ENCODE results near the gene SPARCL1.

The SPARCL1 gene

GRCh38 chr4:87541521-87541920, 12.3 kb upstream of the SPARCL1 start:
- in situ Hi-C loops (cut with MboI; ENCODE audit: low sequenced_read_pairs): no loop called here

GRCh38 chr4:87540146-87541058, 11.2 kb upstream of the SPARCL1 start:
- in situ Hi-C loops (cut with MboI; ENCODE audit: low sequenced_read_pairs): no loop called here

GRCh38 chr4:87532907-87533306, 3.7 kb upstream of the SPARCL1 start:
- in situ Hi-C loops (cut with MboI; ENCODE audit: low sequenced_read_pairs): no loop called here

GRCh38 chr4:87532109-87532508, 2.9 kb upstream of the SPARCL1 start:
- in situ Hi-C loops (cut with MboI; ENCODE audit: low sequenced_read_pairs): no loop called here

- in situ Hi-C loops (cut with MboI; ENCODE audit: low sequenced_read_pairs): no loop called here
Observed at GRCh38 chr4:87531621-87532020, 2.4 kb upstream of the SPARCL1 start.

GRCh38 chr4:87530868-87531267, 1.7 kb upstream of the SPARCL1 start:
- in situ Hi-C loops (cut with MboI; ENCODE audit: low sequenced_read_pairs): no loop called here

GRCh38 chr4:87530229-87530628, 1.1 kb upstream of the SPARCL1 start:
- in situ Hi-C loops (cut with MboI; ENCODE audit: low sequenced_read_pairs): no loop called here

GRCh38 chr4:87527431-87528220, 1.6 kb downstream of the SPARCL1 start:
- in situ Hi-C loops (cut with MboI; ENCODE audit: low sequenced_read_pairs): no loop called here

- in situ Hi-C loops (cut with MboI; ENCODE audit: low sequenced_read_pairs): no loop called here
Observed at GRCh38 chr4:87525636-87526295, 3.4 kb downstream of the SPARCL1 start.

GRCh38 chr4:87524456-87524855, 4.7 kb downstream of the SPARCL1 start:
- in situ Hi-C loops (cut with MboI; ENCODE audit: low sequenced_read_pairs): loop anchor here (25.0 kb wide), 1 partner anchor 313 kb away; the partner anchor contains the start of gene MEPE

GRCh38 chr4:87523307-87523706, 5.9 kb downstream of the SPARCL1 start:
- in situ Hi-C loops (cut with MboI; ENCODE audit: low sequenced_read_pairs): loop anchor here (25.0 kb wide), 1 partner anchor 314 kb away; the partner anchor contains the start of gene MEPE

GRCh38 chr4:87521757-87522374, 7.3 kb downstream of the SPARCL1 start:
- in situ Hi-C loops (cut with MboI; ENCODE audit: low sequenced_read_pairs): loop anchor here (25.0 kb wide), 1 partner anchor 315 kb away; the partner anchor contains the start of gene MEPE

- in situ Hi-C loops (cut with MboI; ENCODE audit: low sequenced_read_pairs): loop anchor here (25.0 kb wide), 1 partner anchor 316 kb away; the partner anchor contains the start of gene MEPE
Observed at GRCh38 chr4:87521319-87521718, 7.9 kb downstream of the SPARCL1 start.

GRCh38 chr4:87517621-87518020, 11.6 kb downstream of the SPARCL1 start:
- in situ Hi-C loops (cut with MboI; ENCODE audit: low sequenced_read_pairs): loop anchor here (25.0 kb wide), 1 partner anchor 320 kb away; the partner anchor contains the start of gene MEPE

- in situ Hi-C loops (cut with MboI; ENCODE audit: low sequenced_read_pairs): loop anchor here (25.0 kb wide), 1 partner anchor 321 kb away; the partner anchor contains the start of gene MEPE
Observed at GRCh38 chr4:87516683-87517082, 12.5 kb downstream of the SPARCL1 start.

- in situ Hi-C loops (cut with MboI; ENCODE audit: low sequenced_read_pairs): loop anchor here (25.0 kb wide), 1 partner anchor 325 kb away; the partner anchor contains the start of gene MEPE
Observed at GRCh38 chr4:87512400-87512799, 16.8 kb downstream of the SPARCL1 start.

GRCh38 chr4:87511500-87511899, 17.7 kb downstream of the SPARCL1 start:
- in situ Hi-C loops (cut with MboI; ENCODE audit: low sequenced_read_pairs): loop anchor here (25.0 kb wide), 1 partner anchor 326 kb away; the partner anchor contains the start of gene MEPE

GRCh38 chr4:87510747-87511146, 18.4 kb downstream of the SPARCL1 start:
- in situ Hi-C loops (cut with MboI; ENCODE audit: low sequenced_read_pairs): loop anchor here (25.0 kb wide), 1 partner anchor 327 kb away; the partner anchor contains the start of gene MEPE

GRCh38 chr4:87506974-87507701, 22.0 kb downstream of the SPARCL1 start:
- in situ Hi-C loops (cut with MboI; ENCODE audit: low sequenced_read_pairs): loop anchor here (25.0 kb wide), 1 partner anchor 330 kb away; the partner anchor contains the start of gene MEPE

All from HL-60/S4 treated with phorbol 12-myristate 13-acetate at 8.2 ng/mL for 4 days and 3 days (cell line).